Endothelial cell of umbilical vein (primary cell): Measurements from ENCODE around the gene CACNA1C. TPM values are rescaled to one million over a fixed set of nuclear protein-coding genes. Genes with fewer than 3 reads are reported as not detected.

Experiments used
- BruUV-seq: library from RNA; stranded (reverse); fragments of 400-500 nt; replicated peaks from 2 replicates; lab custom pipeline; 2021; lab: Mats Ljungman, UMichigan
- CTCF ChIA-PET: fragments of 300-600, 350-600 bp; sonication (Branson Sonifier 250); formaldehyde crosslinking; loops from one replicate; lab custom pipeline; 2021; ENCODE audit warnings: antibody characterized with exemption, inconsistent platforms; lab: Charles Lee
- POLR2A ChIA-PET: fragments of 300-600, 350-600 bp; sonication (Branson Sonifier 250); formaldehyde crosslinking; loops from one replicate; lab custom pipeline; 2021; ENCODE audit warnings: antibody characterized with exemption, inconsistent platforms; lab: Charles Lee
- DNase-seq: peaks from one replicate; pipeline ENCODE4 v3.0.0-alpha.2; 2011; ENCODE audit warnings: low read depth, low spot score
- FAIRE-seq: peaks from 2 replicates; lab custom pipeline; 2011; peaks lifted over from hg19 to GRCh38; lab: Jason Lieb, UNC
- H2AFZ ChIP-seq: 2 replicates; pipeline ENCODE4 v1.6.0; 2012; ENCODE audit warnings: low read depth, low read length, control low read depth, inconsistent platforms
- H3K27ac ChIP-seq: 2 replicates; pipeline ENCODE4 v1.5.1; 2011; ENCODE audit warnings: low read depth, mild to moderate bottlenecking, control low read depth, low read length, moderate library complexity; ENCODE audit not compliant: insufficient read depth
- H3K27me3 ChIP-seq, 2 experiments: 2 replicates each; pipeline versions ENCODE4 v1.6.0 to v1.6.1; 2011; ENCODE audit warnings: low read length in 2 of 2, mixed read lengths in 1 of 2; ENCODE audit not compliant: control insufficient read depth in 2 of 2, insufficient read depth in 2 of 2
- H3K36me3 ChIP-seq, 2 experiments: 2 replicates in 1 of 2; 3 replicates in 1 of 2; pipeline ENCODE4 v1.5.1; 2011; ENCODE audit warnings: low read length in 2 of 2, mild to moderate bottlenecking in 1 of 2, moderate library complexity in 1 of 2; ENCODE audit not compliant: control insufficient read depth in 2 of 2, insufficient read depth in 2 of 2; ENCODE audit errors: extremely low read depth in 1 of 2
- H3K4me1 ChIP-seq: 3 replicates; pipeline ENCODE4 v1.5.1; 2011; ENCODE audit warnings: mild to moderate bottlenecking, low read length; ENCODE audit not compliant: control insufficient read depth, insufficient read depth; ENCODE audit errors: extremely low read depth
- H3K4me2 ChIP-seq: 2 replicates; pipeline ENCODE4 v1.6.1; 2011; ENCODE audit warnings: low read length, control low read depth, mixed read lengths; ENCODE audit not compliant: insufficient read depth
- H3K4me3 ChIP-seq, 3 experiments: fragments of 200-600 bp in 1 of 3; sonication (generic), shearing (Covaris generic) in 1 of 3; replicated peaks in 1 of 3; 2 replicates each; pipeline ENCODE4 v1.5.1; 2011 to 2016; ENCODE audit warnings: control low read depth in 3 of 3, low read length in 3 of 3, mild to moderate bottlenecking in 2 of 3, inconsistent platforms in 1 of 3, low read depth in 1 of 3, moderate library complexity in 1 of 3; ENCODE audit not compliant: insufficient read depth in 1 of 3
- H3K79me2 ChIP-seq: 2 replicates; pipeline ENCODE4 v1.6.0; 2012; ENCODE audit warnings: low read length, inconsistent platforms; ENCODE audit not compliant: control insufficient read depth, insufficient read depth
- H3K9ac ChIP-seq: replicated peaks from 2 replicates; pipeline ENCODE3; 2011; ENCODE audit warnings: low read length, control low read depth; ENCODE audit not compliant: insufficient read depth; ENCODE audit errors: extremely low read depth
- H3K9me1 ChIP-seq: replicated peaks from 3 replicates; pipeline ENCODE4 v1.6.0; 2011; ENCODE audit warnings: mild to moderate bottlenecking, low read length; ENCODE audit not compliant: control insufficient read depth, insufficient read depth; ENCODE audit errors: extremely low read depth
- H3K9me3 ChIP-seq: replicated peaks from 2 replicates; pipeline ENCODE4 v1.5.1; 2012; ENCODE audit warnings: low read length, inconsistent platforms; ENCODE audit not compliant: control insufficient read depth, insufficient read depth
- H4K20me1 ChIP-seq: replicated peaks from 2 replicates; pipeline ENCODE3; 2011; ENCODE audit warnings: mild to moderate bottlenecking, low read length; ENCODE audit not compliant: control insufficient read depth, insufficient read depth; ENCODE audit errors: extremely low read depth
- CTCF ChIP-seq, 2 donors: IDR thresholded peaks; 1 replicate in 1 of 2; 2 replicates in 1 of 2; pipeline ENCODE4 v1.5.1; 2011; ENCODE audit warnings: low read length in 2 of 2, mild to moderate bottlenecking in 2 of 2, moderate library complexity in 2 of 2, control low read depth in 1 of 2, inconsistent platforms in 1 of 2, low read depth in 1 of 2; ENCODE audit not compliant: insufficient read depth in 1 of 2; ENCODE audit errors: extremely low read depth in 1 of 2
- EZH2 ChIP-seq: IDR thresholded peaks from 2 replicates; pipeline ENCODE4 v1.6.1; 2012; ENCODE audit warnings: borderline replicate concordance, low read depth, mild to moderate bottlenecking, moderate library complexity, low read length, inconsistent platforms; ENCODE audit not compliant: severe bottlenecking
- FOS ChIP-seq: IDR thresholded peaks from 2 replicates; pipeline ENCODE4 v1.6.1; 2011; ENCODE audit warnings: mild to moderate bottlenecking, low read length, moderate library complexity, borderline replicate concordance; ENCODE audit not compliant: insufficient read depth
- GATA2 ChIP-seq: IDR thresholded peaks from 2 replicates; pipeline ENCODE4 v1.7.0; 2011; ENCODE audit warnings: low read depth, mild to moderate bottlenecking, moderate library complexity, mixed read lengths, low read length; ENCODE audit not compliant: insufficient read length, insufficient read depth
- JUN ChIP-seq: IDR thresholded peaks from 2 replicates; pipeline ENCODE4 v1.6.1; 2011; ENCODE audit warnings: borderline replicate concordance, low read depth; ENCODE audit not compliant: insufficient read length, insufficient read depth
- MYC ChIP-seq: IDR thresholded peaks from one replicate; pipeline ENCODE4 v1.6.1; 2011; ENCODE audit warnings: mild to moderate bottlenecking, low read depth, low read length
- POLR2A ChIP-seq: IDR thresholded peaks from 2 replicates; pipeline ENCODE4 v1.6.1; 2012; ENCODE audit warnings: low read depth, mild to moderate bottlenecking, control low read depth, low read length
- POLR2AphosphoS5 ChIP-seq: IDR thresholded peaks from 2 replicates; pipeline ENCODE4 v1.6.1; 2012; ENCODE audit warnings: low read depth, mild to moderate bottlenecking, control low read depth, low read length, moderate library complexity; ENCODE audit not compliant: insufficient read depth
- dilution Hi-C: fragments of 300-500 bp; cut with MboI; formaldehyde crosslinking; loops from one replicate; pipeline ENCODE4 v1.15.0; 2019; ENCODE audit warnings: low sequenced_read_pairs; ENCODE audit not compliant: extremely low pct_ligation_motif_present
- intact Hi-C: fragments of 100-400 bp; cut with micrococcal nuclease; formaldehyde crosslinking; loops from one replicate; pipeline ENCODE4 v1.10.0; 2022
- polyA plus RNA-seq, 4 experiments: library from polyadenylated mRNA; depleted of rRNA in 3 of 4; stranded (reverse) in 3 of 4; unstranded in 1 of 4; fragments of >200 nt; gene quantifications; 2 replicates each; pipeline versions ENCODE4 v1.2.1 to v1.2.3, GENCODE V29; 2011 to 2012; ENCODE audit warnings: missing spikeins in 1 of 4
- total RNA-seq: library from RNA; stranded (reverse); gene quantifications from 2 replicates; pipeline ENCODE4 v1.2.3, GENCODE V29; 2021
- TF ChIP-seq, protein P1 (sequence below): IDR thresholded peaks from 2 replicates; pipeline ENCODE4 v1.6.1; 2011; ENCODE audit not compliant: insufficient read depth, insufficient read length

The CACNA1C gene
- total and polyA plus RNA-seq, 2 donors (not counting 3 experiments of a cell fraction or from before 2014, with no cell fraction given): not detected

GRCh38 chr12:2138871-2139308 is 86.1 kb downstream of the CACNA1C start:
- TF ChIP-seq JUN: no peak
- no peak for TF ChIP-seq POLR2AphosphoS5
- no peak for TF ChIP-seq EZH2
- no peak for TF ChIP-seq MYC
- TF ChIP-seq CTCF (IDR thresholded peaks at IDR 0.05; ENCODE audit: extremely low read depth in 1 of 2, insufficient read depth in 1 of 2, low read depth in 1 of 2, low read length in 2 of 2): no peak
- TF ChIP-seq, protein P1, sequence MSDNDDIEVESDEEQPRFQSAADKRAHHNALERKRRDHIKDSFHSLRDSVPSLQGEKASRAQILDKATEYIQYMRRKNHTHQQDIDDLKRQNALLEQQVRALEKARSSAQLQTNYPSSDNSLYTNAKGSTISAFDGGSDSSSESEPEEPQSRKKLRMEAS: no peak
- TF ChIP-seq FOS: no peak
- TF ChIP-seq POLR2A: no peak
- no peak for TF ChIP-seq GATA2
- no peaks in the 10 kb centered on the region for H3K27me3 ChIP-seq
- no peak overlapping the region for H3K27ac ChIP-seq
- dilution Hi-C loops (no loop called here), intact Hi-C loops (no loop called here)
- no peak overlapping the region for H3K4me2 ChIP-seq
- H3K9me1 ChIP-seq: no peaks in the 10 kb centered on the region
- ChIA-PET CTCF (no interaction called here), POLR2A (no interaction called here)
- no peak overlapping the region for H3K9ac ChIP-seq
- H3K79me2 ChIP-seq: no peaks in the 10 kb centered on the region
- H2AFZ ChIP-seq: no peak overlapping the region
- BruUV-seq: no TSS peak
- DNase-seq (no peak), FAIRE-seq (no peak)
- no peaks in the 10 kb centered on the region for H3K9me3 ChIP-seq
- H3K4me3 ChIP-seq: no peak overlapping the region
- H3K4me1 ChIP-seq: no peaks in the 10 kb centered on the region
- no peaks in the 10 kb centered on the region for H4K20me1 ChIP-seq
- H3K36me3 ChIP-seq: no peaks in the 10 kb centered on the region
